ENCODE results near the gene RAI1. TPM values are rescaled to one million over a fixed set of nuclear protein-coding genes. Genes with fewer than 3 reads are reported as not detected.
A peak's percentile ranks its signal among the peaks of the same experiment; 100 is the strongest.

The RAI1 gene
- total RNA-seq, 1 donor from 2014 or later: 31.2 TPM

DNA sequence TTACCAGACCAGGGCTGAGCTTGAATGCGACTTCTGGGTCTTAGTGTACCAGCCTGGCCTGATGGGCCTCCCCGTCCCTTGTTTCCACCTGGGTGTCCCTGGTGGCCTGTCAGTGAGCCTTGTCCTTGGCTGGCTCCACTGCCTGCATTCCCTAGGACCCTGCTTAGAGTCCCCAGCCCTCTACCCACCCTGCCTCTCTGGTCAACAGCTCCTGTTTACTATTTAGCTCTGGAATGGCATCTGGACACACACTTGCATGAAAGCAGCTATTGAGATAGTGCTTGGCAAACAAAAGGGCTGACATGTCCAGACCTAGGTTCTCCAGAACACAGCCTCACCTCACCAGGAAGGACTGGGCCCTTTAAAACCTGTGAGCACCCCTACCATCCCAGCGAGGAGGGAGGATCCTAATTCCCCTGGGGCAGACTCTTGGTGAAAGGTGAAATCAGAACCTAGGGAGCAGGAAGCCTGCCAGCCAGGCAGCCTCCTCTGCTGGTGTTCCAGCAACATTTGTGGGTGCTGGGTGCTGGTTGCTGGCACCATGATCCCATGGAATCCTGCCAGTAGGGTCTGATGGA, 38.8 kb downstream of the RAI1 start:
- intact Hi-C loops (cut with micrococcal nuclease): no loop called here
- POLR2A ChIA-PET: no interaction called here
- H3K27me3 Mint-ChIP-seq: peaks cover 34% of the 10 kb centered on the region

DNA sequence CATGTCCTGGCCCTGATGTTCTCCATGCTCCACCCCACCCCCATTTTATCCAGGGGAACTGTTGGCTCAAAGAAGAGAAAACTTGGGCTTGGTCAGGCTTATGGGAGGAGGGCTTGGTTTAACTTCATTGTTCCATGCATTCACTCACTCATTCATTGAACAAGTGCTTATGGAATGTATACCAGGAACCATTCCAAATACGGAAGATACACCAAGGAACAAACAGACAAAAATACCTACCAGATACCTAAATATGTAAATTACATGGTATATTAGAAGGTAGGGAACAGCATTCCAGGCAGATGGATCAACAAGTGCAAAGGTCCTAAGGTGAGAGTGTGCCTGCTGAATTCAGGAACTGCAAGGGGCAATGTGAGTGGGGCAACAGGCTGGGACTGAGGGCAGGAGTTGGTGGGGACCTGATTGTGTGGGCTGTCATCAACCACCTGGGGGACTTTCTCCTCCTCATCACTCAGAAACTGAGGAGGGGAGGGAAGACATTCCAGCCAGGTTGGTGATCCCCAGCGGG, 39.9 kb downstream of the RAI1 start:
- DNase-seq (no peak), ATAC-seq (ENCODE audit: low read depth) (no peak)
- Mint-ChIP-seq H3K9me3 (no peaks in the 10 kb centered on the region), H3K4me1 (peaks cover 25% of the 10 kb centered on the region), H3K27ac (no peak overlapping the region), H3K4me3 (no peak overlapping the region), H3K36me3 (ENCODE audit: low read depth) (peaks cover 5% of the 10 kb centered on the region), H3K27me3 (peaks cover 34% of the 10 kb centered on the region)
- TF ChIP-seq, protein P1, sequence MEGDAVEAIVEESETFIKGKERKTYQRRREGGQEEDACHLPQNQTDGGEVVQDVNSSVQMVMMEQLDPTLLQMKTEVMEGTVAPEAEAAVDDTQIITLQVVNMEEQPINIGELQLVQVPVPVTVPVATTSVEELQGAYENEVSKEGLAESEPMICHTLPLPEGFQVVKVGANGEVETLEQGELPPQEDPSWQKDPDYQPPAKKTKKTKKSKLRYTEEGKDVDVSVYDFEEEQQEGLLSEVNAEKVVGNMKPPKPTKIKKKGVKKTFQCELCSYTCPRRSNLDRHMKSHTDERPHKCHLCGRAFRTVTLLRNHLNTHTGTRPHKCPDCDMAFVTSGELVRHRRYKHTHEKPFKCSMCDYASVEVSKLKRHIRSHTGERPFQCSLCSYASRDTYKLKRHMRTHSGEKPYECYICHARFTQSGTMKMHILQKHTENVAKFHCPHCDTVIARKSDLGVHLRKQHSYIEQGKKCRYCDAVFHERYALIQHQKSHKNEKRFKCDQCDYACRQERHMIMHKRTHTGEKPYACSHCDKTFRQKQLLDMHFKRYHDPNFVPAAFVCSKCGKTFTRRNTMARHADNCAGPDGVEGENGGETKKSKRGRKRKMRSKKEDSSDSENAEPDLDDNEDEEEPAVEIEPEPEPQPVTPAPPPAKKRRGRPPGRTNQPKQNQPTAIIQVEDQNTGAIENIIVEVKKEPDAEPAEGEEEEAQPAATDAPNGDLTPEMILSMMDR (IDR thresholded peaks at IDR 0.05): no peak
- CTCF ChIA-PET: no interaction called here
- POLR2A ChIA-PET: no interaction called here
- intact Hi-C loops (cut with micrococcal nuclease): no loop called here

More for the DNA sequence above, 38.8 kb downstream of the RAI1 start:
- Mint-ChIP-seq H3K27ac (no peak overlapping the region), H3K4me1 (peaks cover 22% of the 10 kb centered on the region), H3K36me3 (ENCODE audit: low read depth) (peaks cover 5% of the 10 kb centered on the region), H3K4me3 (no peak overlapping the region), H3K9me3 (no peaks in the 10 kb centered on the region)
- TF ChIP-seq, protein P1 (IDR thresholded peaks at IDR 0.05): no peak
- CTCF ChIA-PET: no interaction called here
- no peak for DNase-seq
- ATAC-seq (ENCODE audit: low read depth): no peak

DNA sequence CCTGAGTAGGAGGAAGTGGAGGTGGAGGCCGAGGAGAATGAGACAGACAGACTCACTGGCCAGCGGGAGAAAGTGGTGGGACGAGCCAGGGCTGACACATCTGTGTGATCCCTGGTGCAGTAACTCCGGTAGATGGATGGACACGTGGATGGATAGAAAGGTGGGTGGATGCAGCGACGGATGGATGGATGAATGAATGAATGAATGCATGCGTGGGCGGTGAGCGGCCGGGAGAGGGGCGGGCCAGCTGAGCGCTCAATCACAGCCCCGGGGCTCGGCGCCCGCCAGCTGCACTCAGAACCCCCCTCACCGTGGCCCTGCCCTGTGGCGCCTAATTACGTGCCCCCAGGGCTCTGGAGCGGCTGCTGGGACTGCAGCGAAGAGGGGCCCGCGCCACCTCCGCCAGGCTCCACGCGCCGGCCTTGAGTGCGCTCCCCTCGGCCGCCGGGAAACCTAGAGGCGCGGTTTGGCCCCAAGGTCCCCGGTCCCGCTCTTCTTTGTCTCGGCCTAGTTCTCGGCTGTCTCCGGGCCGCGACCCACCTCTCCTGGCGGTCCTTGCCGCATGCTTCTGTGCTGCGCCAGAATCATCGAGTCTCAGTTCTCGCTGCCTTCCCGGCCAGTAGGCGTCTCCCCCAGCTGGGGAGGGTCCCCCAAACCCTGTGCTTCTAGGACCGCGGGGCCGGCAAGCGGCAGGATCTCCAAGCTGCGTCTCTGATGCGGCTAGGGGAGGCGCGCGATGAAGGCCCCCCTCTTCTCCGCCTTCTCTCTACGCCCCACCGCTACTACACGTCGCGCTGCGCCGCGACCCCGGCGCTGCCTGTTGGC, 41.0 kb downstream of the RAI1 start:
- ATAC-seq (ENCODE audit: low read depth): no peak
- ChIA-PET POLR2A (interaction anchor here (0.5 kb wide), 1 partner anchor 40 kb away, joined by 3 read pairs; no protein-coding TSS in a partner anchor), CTCF (no interaction called here)
- no peak overlapping the region for H3K27ac Mint-ChIP-seq
- intact Hi-C loops (cut with micrococcal nuclease): no loop called here
- no peak for DNase-seq
- H3K4me1 Mint-ChIP-seq: peaks cover 28% of the 10 kb centered on the region
- peaks cover 5% of the 10 kb centered on the region for H3K36me3 Mint-ChIP-seq (ENCODE audit: low read depth)
- TF ChIP-seq, protein P1 (IDR thresholded peaks at IDR 0.05): no peak
- no peaks in the 10 kb centered on the region for H3K9me3 Mint-ChIP-seq
- peaks cover 34% of the 10 kb centered on the region for H3K27me3 Mint-ChIP-seq
- H3K4me3 Mint-ChIP-seq: peak overlapping the region; percentile 87

- Mint-ChIP-seq H3K9me3 (no peaks in the 10 kb centered on the region), H3K4me3 (peak overlapping the region; percentile 87), H3K4me1 (peaks cover 28% of the 10 kb centered on the region), H3K27me3 (peaks cover 34% of the 10 kb centered on the region), H3K27ac (no peak overlapping the region), H3K36me3 (ENCODE audit: low read depth) (peaks cover 3% of the 10 kb centered on the region)
- intact Hi-C loops (cut with micrococcal nuclease): no loop called here
- DNase-seq: no peak
- POLR2A ChIA-PET: interaction anchor here (0.5 kb wide), 1 partner anchor 41 kb away, joined by 3 read pairs; no protein-coding TSS in a partner anchor
- CTCF ChIA-PET: no interaction called here
- TF ChIP-seq, protein P1 (IDR thresholded peaks at IDR 0.05): no peak
- no peak for ATAC-seq (ENCODE audit: low read depth)
Observed at GRCh38 chr17:17722906-17723353, 41.7 kb downstream of the RAI1 start.
